Activated CD8-positive, alpha-beta memory T cell treated with anti-CD3 and anti-CD28 coated beads, Interleukin-2, amount 10 ng/mL, durations not matched to agents 7 days and 5 days (primary cell): Measurements from ENCODE around the gene CLEC20A. TPM values are rescaled to one million over a fixed set of nuclear protein-coding genes. Genes with fewer than 3 reads are reported as not detected.
A peak's percentile ranks its signal among the peaks of the same experiment; 100 is the strongest.

Experiments
- ATAC-seq: fragments of 150-1000 bp; cut with Tn5 transposase; one replicate; pipeline ENCODE4 v1.10.0; 2021; ENCODE audit warnings: moderate library complexity
- CTCF ChIA-PET: fragments of 350-600 bp; sonication (Branson Sonifier 250); formaldehyde crosslinking; loops from one replicate; lab custom pipeline; 2021; ENCODE audit warnings: antibody characterized with exemption; lab: Charles Lee
- DNase-seq: peaks from one replicate; pipeline ENCODE4 v3.0.0-alpha.2; 2020
- H3K27ac Mint-ChIP-seq: one replicate; pipeline ENCODE4 v1.8.0; 2021; ENCODE audit warnings: mild to moderate bottlenecking, mixed read lengths
- H3K27me3 Mint-ChIP-seq: one replicate; pipeline ENCODE4 v1.8.0; 2021; ENCODE audit warnings: mixed read lengths
- H3K36me3 Mint-ChIP-seq: one replicate; pipeline ENCODE4 v1.8.0; 2021; ENCODE audit warnings: mild to moderate bottlenecking, mixed read lengths
- H3K4me1 Mint-ChIP-seq: one replicate; pipeline ENCODE4 v1.8.0; 2021; ENCODE audit warnings: mixed read lengths
- H3K4me3 Mint-ChIP-seq: one replicate; pipeline ENCODE4 v1.8.0; 2021; ENCODE audit warnings: mild to moderate bottlenecking, moderate library complexity, mixed read lengths
- H3K9me3 Mint-ChIP-seq: one replicate; pipeline ENCODE4 v1.8.0; 2022; ENCODE audit warnings: low read depth, mixed read lengths
- total RNA-seq, 2 experiments: library from RNA; stranded (reverse); gene quantifications; one replicate each; pipeline ENCODE4 v1.2.3, GENCODE V29; 2021

CLEC20A gene
- total RNA-seq, 2 experiments from 2014 or later, result not detected

- H3K4me1 Mint-ChIP-seq, result no peaks in the 10 kb centered on the region
- no peak overlapping the region for H3K4me3 Mint-ChIP-seq
- CTCF ChIA-PET, result interaction anchor here (0.6 to 3.2 kb wide), 5 partner anchors 9 to 191 kb away, joined by 3 to 17 read pairs (median 3); no protein-coding TSS in a partner anchor
- H3K27me3 Mint-ChIP-seq, result no peaks in the 10 kb centered on the region
- no peaks in the 10 kb centered on the region for H3K36me3 Mint-ChIP-seq
- DNase-seq (peak; percentile 66), ATAC-seq (peak; percentile 64)
- no peak overlapping the region for H3K27ac Mint-ChIP-seq
- no peaks in the 10 kb centered on the region for H3K9me3 Mint-ChIP-seq
Observed at GRCh38 chr1:178501705-178502329, 5.1 kb upstream of the CLEC20A start.

GRCh38 chr1:178500936-178501554 is 4.3 kb upstream of the CLEC20A start:
- no peak overlapping the region for H3K4me3 Mint-ChIP-seq
- DNase-seq, result no peak
- no peaks in the 10 kb centered on the region for H3K36me3 Mint-ChIP-seq
- no peak for ATAC-seq
- H3K4me1 Mint-ChIP-seq, result no peaks in the 10 kb centered on the region
- no peak overlapping the region for H3K27ac Mint-ChIP-seq
- H3K9me3 Mint-ChIP-seq, result no peaks in the 10 kb centered on the region
- no peaks in the 10 kb centered on the region for H3K27me3 Mint-ChIP-seq
- CTCF ChIA-PET, result interaction anchor here (1.3 to 3.2 kb wide), 3 partner anchors 8 to 190 kb away, joined by 3 to 17 read pairs (median 6); no protein-coding TSS in a partner anchor

GRCh38 chr1:178500091-178500770 is 3.5 kb upstream of the CLEC20A start:
- H3K27me3 Mint-ChIP-seq, result no peaks in the 10 kb centered on the region
- CTCF ChIA-PET, result interaction anchor here (1.5 to 3.2 kb wide), 2 partner anchors 189 to 200 kb away, joined by 4 to 17 read pairs; no protein-coding TSS in a partner anchor
- H3K4me3 Mint-ChIP-seq, result no peak overlapping the region
- no peak overlapping the region for H3K27ac Mint-ChIP-seq
- no peak for ATAC-seq
- DNase-seq, result no peak
- no peaks in the 10 kb centered on the region for H3K36me3 Mint-ChIP-seq
- no peaks in the 10 kb centered on the region for H3K4me1 Mint-ChIP-seq
- no peaks in the 10 kb centered on the region for H3K9me3 Mint-ChIP-seq

- DNase-seq (no peak), ATAC-seq (no peak)
- H3K4me1 Mint-ChIP-seq, result no peaks in the 10 kb centered on the region
- no peaks in the 10 kb centered on the region for H3K36me3 Mint-ChIP-seq
- H3K27me3 Mint-ChIP-seq, result no peaks in the 10 kb centered on the region
- CTCF ChIA-PET, result interaction anchor here (1.5 to 3.2 kb wide), 2 partner anchors 188 to 199 kb away, joined by 4 to 17 read pairs; no protein-coding TSS in a partner anchor
- no peaks in the 10 kb centered on the region for H3K9me3 Mint-ChIP-seq
- no peak overlapping the region for H3K4me3 Mint-ChIP-seq
- no peak overlapping the region for H3K27ac Mint-ChIP-seq
Observed at GRCh38 chr1:178498896-178499675, 2.3 kb upstream of the CLEC20A start.

GRCh38 chr1:178497903-178498478 is 1.2 kb upstream of the CLEC20A start:
- Mint-ChIP-seq H3K27ac (no peak overlapping the region), H3K4me3 (no peak overlapping the region), H3K36me3 (no peaks in the 10 kb centered on the region), H3K9me3 (no peaks in the 10 kb centered on the region), H3K27me3 (no peaks in the 10 kb centered on the region), H3K4me1 (no peaks in the 10 kb centered on the region)
- DNase-seq (no peak), ATAC-seq (no peak)
- CTCF ChIA-PET, result no interaction called here

- no peak overlapping the region for H3K27ac Mint-ChIP-seq
- no peaks in the 10 kb centered on the region for H3K9me3 Mint-ChIP-seq
- CTCF ChIA-PET, result no interaction called here
- H3K4me3 Mint-ChIP-seq, result no peak overlapping the region
- ATAC-seq (no peak), DNase-seq (no peak)
- H3K36me3 Mint-ChIP-seq, result no peaks in the 10 kb centered on the region
- no peaks in the 10 kb centered on the region for H3K4me1 Mint-ChIP-seq
- no peaks in the 10 kb centered on the region for H3K27me3 Mint-ChIP-seq
Observed at GRCh38 chr1:178495741-178496409, 889 bp downstream of the CLEC20A start.

- CTCF ChIA-PET, result interaction anchor here (1.3 kb wide), 1 partner anchor 185 kb away, joined by 3 read pairs; no protein-coding TSS in a partner anchor
- no peaks in the 10 kb centered on the region for H3K36me3 Mint-ChIP-seq
- no peak overlapping the region for H3K4me3 Mint-ChIP-seq
- no peak overlapping the region for H3K27ac Mint-ChIP-seq
- no peak for ATAC-seq
- no peaks in the 10 kb centered on the region for H3K4me1 Mint-ChIP-seq
- no peaks in the 10 kb centered on the region for H3K9me3 Mint-ChIP-seq
- no peak for DNase-seq
- H3K27me3 Mint-ChIP-seq, result no peaks in the 10 kb centered on the region
Observed at GRCh38 chr1:178495158-178495557, 1.6 kb downstream of the CLEC20A start.

- no peaks in the 10 kb centered on the region for H3K36me3 Mint-ChIP-seq
- no peak overlapping the region for H3K4me3 Mint-ChIP-seq
- CTCF ChIA-PET, result interaction anchor here (1.3 kb wide), 1 partner anchor 184 kb away, joined by 3 read pairs; no protein-coding TSS in a partner anchor
Observed at GRCh38 chr1:178494569-178494971, 2.2 kb downstream of the CLEC20A start.

GRCh38 chr1:178493301-178493741 is 3.4 kb downstream of the CLEC20A start:
- DNase-seq, result no peak
- Mint-ChIP-seq H3K27me3 (no peaks in the 10 kb centered on the region), H3K36me3 (no peaks in the 10 kb centered on the region), H3K4me3 (no peak overlapping the region), H3K4me1 (no peaks in the 10 kb centered on the region), H3K9me3 (no peaks in the 10 kb centered on the region), H3K27ac (no peak overlapping the region)
- no peak for ATAC-seq
- CTCF ChIA-PET, result interaction anchor here (0.9 kb wide), 1 partner anchor 8 kb away, joined by 3 read pairs; no protein-coding TSS in a partner anchor

More at GRCh38 chr1:178494569-178494971, 2.2 kb downstream of the CLEC20A start:
- Mint-ChIP-seq H3K4me1 (no peaks in the 10 kb centered on the region), H3K27ac (no peak overlapping the region), H3K27me3 (no peaks in the 10 kb centered on the region), H3K9me3 (no peaks in the 10 kb centered on the region)
- ATAC-seq, result no peak
- DNase-seq, result no peak

GRCh38 chr1:178492341-178492740 is 4.4 kb downstream of the CLEC20A start:
- DNase-seq (no peak), ATAC-seq (no peak)
- no peak overlapping the region for H3K4me3 Mint-ChIP-seq
- H3K27me3 Mint-ChIP-seq, result peaks cover 4% of the 10 kb centered on the region
- H3K36me3 Mint-ChIP-seq, result no peaks in the 10 kb centered on the region
- CTCF ChIA-PET, result no interaction called here
- H3K27ac Mint-ChIP-seq, result no peak overlapping the region
- no peaks in the 10 kb centered on the region for H3K9me3 Mint-ChIP-seq
- H3K4me1 Mint-ChIP-seq, result no peaks in the 10 kb centered on the region

GRCh38 chr1:178491721-178492120 is 5.0 kb downstream of the CLEC20A start:
- DNase-seq (no peak), ATAC-seq (no peak)
- H3K27me3 Mint-ChIP-seq, result peaks cover 4% of the 10 kb centered on the region
- CTCF ChIA-PET, result no interaction called here
- no peak overlapping the region for H3K27ac Mint-ChIP-seq
- no peaks in the 10 kb centered on the region for H3K4me1 Mint-ChIP-seq
- no peaks in the 10 kb centered on the region for H3K36me3 Mint-ChIP-seq
- H3K9me3 Mint-ChIP-seq, result no peaks in the 10 kb centered on the region
- H3K4me3 Mint-ChIP-seq, result no peak overlapping the region

GRCh38 chr1:178490967-178491366 is 5.8 kb downstream of the CLEC20A start:
- Mint-ChIP-seq H3K36me3 (no peaks in the 10 kb centered on the region), H3K27ac (no peak overlapping the region), H3K9me3 (no peaks in the 10 kb centered on the region), H3K4me3 (no peak overlapping the region), H3K27me3 (peaks cover 4% of the 10 kb centered on the region), H3K4me1 (no peaks in the 10 kb centered on the region)
- DNase-seq (no peak), ATAC-seq (no peak)
- CTCF ChIA-PET, result no interaction called here
